ENCODE data around the gene ZNF275.
"Not testable (repeated sequence)": the region's sequence is repeated elsewhere in the genome, so short reads cannot be mapped to it uniquely, and the experiment has no call there.

The ZNF275 gene

GRCh38 chrX:153333821-153334653 lies at the start of gene ZNF275:
TSS of gene ZNF275 (plus strand) at chrX:153334153. CDS start at chrX:153336680, 2,527 bp downstream.
- DNase-seq (ENCODE audit: low spot score): peak; percentile 68

GRCh38 chrX:153285678-153286077 lies 48.3 kb upstream of the ZNF275 start:
- DNase-seq (ENCODE audit: low spot score): not testable (repeated sequence)

- DNase-seq (ENCODE audit: low spot score): not testable (repeated sequence)
Measured at GRCh38 chrX:153288807-153289206, 45.1 kb upstream of the ZNF275 start.

- DNase-seq (ENCODE audit: low spot score): not testable (repeated sequence)
Measured at GRCh38 chrX:153293485-153294071, 40.4 kb upstream of the ZNF275 start.

- DNase-seq (ENCODE audit: low spot score): no peak
Measured at GRCh38 chrX:153297376-153297775, 36.6 kb upstream of the ZNF275 start.

- DNase-seq (ENCODE audit: low spot score): no peak
Measured at GRCh38 chrX:153299855-153300254, 34.1 kb upstream of the ZNF275 start.

- no peak for DNase-seq (ENCODE audit: low spot score)
Measured at GRCh38 chrX:153301746-153302145, 32.2 kb upstream of the ZNF275 start.

- no peak for DNase-seq (ENCODE audit: low spot score)
Measured at GRCh38 chrX:153302796-153303195, 31.2 kb upstream of the ZNF275 start.

- DNase-seq (ENCODE audit: low spot score): no peak
Measured at GRCh38 chrX:153303276-153304262, 30.4 kb upstream of the ZNF275 start.

GRCh38 chrX:153304988-153305736 lies 28.8 kb upstream of the ZNF275 start:
- DNase-seq (ENCODE audit: low spot score): no peak

GRCh38 chrX:153305972-153306371 lies 28.0 kb upstream of the ZNF275 start:
- no peak for DNase-seq (ENCODE audit: low spot score)

GRCh38 chrX:153306527-153307115 lies 27.3 kb upstream of the ZNF275 start:
- DNase-seq (ENCODE audit: low spot score): no peak

- no peak for DNase-seq (ENCODE audit: low spot score)
Measured at GRCh38 chrX:153307276-153308178, 26.4 kb upstream of the ZNF275 start.

- DNase-seq (ENCODE audit: low spot score): no peak
Measured at GRCh38 chrX:153310901-153311300, 23.1 kb upstream of the ZNF275 start.

- DNase-seq (ENCODE audit: low spot score): no peak
Measured at GRCh38 chrX:153312041-153312440, 21.9 kb upstream of the ZNF275 start.

- no peak for DNase-seq (ENCODE audit: low spot score)
Measured at GRCh38 chrX:153312842-153313241, 21.1 kb upstream of the ZNF275 start.

- DNase-seq (ENCODE audit: low spot score): no peak
Measured at GRCh38 chrX:153317306-153317705, 16.6 kb upstream of the ZNF275 start.

- no peak for DNase-seq (ENCODE audit: low spot score)
Measured at GRCh38 chrX:153317996-153318722, 15.8 kb upstream of the ZNF275 start.

- DNase-seq (ENCODE audit: low spot score): no peak
Measured at GRCh38 chrX:153318811-153319210, 15.1 kb upstream of the ZNF275 start.

Measured in cerebellar cortex (tissue), 1 donor.